ENCODE data around the gene EMP2. TPM values are rescaled to one million over a fixed set of nuclear protein-coding genes. Genes with fewer than 3 reads are reported as not detected.

EMP2 gene
- total and polyA plus RNA-seq, 2 of the 4 experiments (the other 2 are of a cell fraction) = 13.8 to 18.3 TPM

DNA sequence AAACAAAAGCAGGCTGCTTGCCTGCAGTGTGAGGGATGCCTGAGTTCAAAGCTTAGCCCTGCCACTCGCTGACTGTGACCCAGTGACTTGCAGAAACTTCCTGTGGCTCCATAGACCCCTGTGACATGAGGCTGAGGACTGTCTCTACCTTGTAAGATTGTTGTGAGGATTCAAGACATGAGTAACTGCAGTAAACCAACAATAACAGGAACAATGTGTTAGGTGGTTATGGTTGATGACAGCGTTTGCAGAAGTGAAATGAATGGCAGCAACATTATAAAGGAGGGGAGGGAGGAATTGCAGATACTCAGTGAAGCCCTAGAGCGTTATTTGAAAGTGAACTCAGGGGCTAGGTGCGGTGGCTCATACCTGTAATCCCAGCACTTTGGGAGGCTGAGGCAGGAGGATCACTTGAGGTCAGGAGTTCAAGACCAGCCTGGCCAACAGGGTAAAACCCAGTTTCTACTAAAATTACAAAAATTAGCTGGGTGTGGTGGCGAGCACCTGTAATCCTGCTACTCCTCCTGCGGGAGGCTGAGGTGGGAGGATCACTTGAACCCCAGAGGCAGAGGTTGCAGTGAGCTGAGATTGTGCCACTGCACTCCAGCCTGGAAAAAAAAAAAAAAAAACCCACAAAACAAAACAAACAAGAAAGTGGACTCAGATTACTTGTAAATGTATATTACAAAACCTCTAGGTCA, 33.5 kb upstream of the EMP2 start:
- H3K4me1 ChIP-seq (ENCODE audit: control insufficient read depth, insufficient read depth, low read length) = peaks cover 8% of the 10 kb centered on the region
- H3K4ac ChIP-seq (ENCODE audit: low read depth, low read length) = no peak overlapping the region
- H2BK120ac ChIP-seq (ENCODE audit: low read depth, low read length) = no peak overlapping the region
- H3K79me1 ChIP-seq (ENCODE audit: low read depth in 1 of 2, low read length in 2 of 2) = no peaks in the 10 kb centered on the region
- H3K18ac ChIP-seq (ENCODE audit: low read depth, low read length) = no peak overlapping the region
- no peak overlapping the region for H3K56ac ChIP-seq (ENCODE audit: extremely low read depth, insufficient read depth, low read length)
- no peak overlapping the region for H2BK20ac ChIP-seq (ENCODE audit: low read depth, low read length)
- no peak overlapping the region for H4K5ac ChIP-seq (ENCODE audit: low read depth, low read length)
- no peaks in the 10 kb centered on the region for H3K9me1 ChIP-seq (ENCODE audit: insufficient read depth, low read length)
- TF ChIP-seq USF2 (IDR thresholded peaks at IDR 0.05; ENCODE audit: low read depth, low read length) (no peak), CHD1 (IDR thresholded peaks at IDR 0.05; ENCODE audit: low read depth, low read length) (no peak), FOS (IDR thresholded peaks at IDR 0.05; ENCODE audit: low read depth, low read length) (no peak), MXI1 (IDR thresholded peaks at IDR 0.05; ENCODE audit: borderline replicate concordance, low read depth, low read length) (no peak), CTCF (conservative IDR thresholded peaks at IDR 0.05; ENCODE audit: low read depth, low read length) (no peak), NFE2L2 (IDR thresholded peaks at IDR 0.05; ENCODE audit: low read depth, low read length) (no peak), MAFK (IDR thresholded peaks at IDR 0.05; ENCODE audit: low read depth, low read length) (no peak), CEBPB (IDR thresholded peaks at IDR 0.05; ENCODE audit: low read depth, low read length) (no peak), RAD21 (IDR thresholded peaks at IDR 0.05; ENCODE audit: low read length) (no peak)
- H3K27me3 ChIP-seq (ENCODE audit: control insufficient read depth, insufficient read depth, low read length) = peaks cover 5% of the 10 kb centered on the region; the same call in 1 of the 2 replicates
- H2AK5ac ChIP-seq (ENCODE audit: low read depth, low read length) = no peak overlapping the region
- intact Hi-C loops (cut with micrococcal nuclease) (no loop called here), in situ Hi-C loops (cut with MboI; ENCODE audit: low sequenced_read_pairs) (no loop called here), dilution Hi-C loops (cut with HindIII; ENCODE audit: low sequenced_read_pairs, unreplicated experiment) (no loop called here)
- no peak overlapping the region for H2BK15ac ChIP-seq (ENCODE audit: low read depth, low read length)
- BruUV-seq (replicated peaks) = no TSS peak
- no peak overlapping the region for H4K91ac ChIP-seq (ENCODE audit: insufficient read depth, low read depth, low read length)
- ChIA-PET CTCF (no interaction called here), POLR2A (ENCODE audit: unreplicated experiment) (no interaction called here)
- no peak overlapping the region for H2AFZ ChIP-seq (replicated peaks; ENCODE audit: low read length, poor library complexity)
- DNase-seq (no peak), ATAC-seq (ENCODE audit: low read depth) (no peak)
- H3K14ac ChIP-seq (replicated peaks; ENCODE audit: low read depth, low read length) = no peak overlapping the region
- no peak overlapping the region for H2AK9ac ChIP-seq (replicated peaks; ENCODE audit: low read depth, low read length, poor library complexity)
- no peak overlapping the region for H3K27ac ChIP-seq (ENCODE audit: insufficient read depth, low read length)
- H3K23ac ChIP-seq (ENCODE audit: low read depth, low read length) = no peak overlapping the region
- H4K20me1 ChIP-seq (ENCODE audit: insufficient read depth, low read length) = no peaks in the 10 kb centered on the region
- no peaks in the 10 kb centered on the region for H3K9me3 ChIP-seq (ENCODE audit: control insufficient read depth, insufficient read depth, low read length)
- no peak overlapping the region for H3K4me3 ChIP-seq (ENCODE audit: insufficient read depth, low read depth, low read length)
- no peaks in the 10 kb centered on the region for H3K36me3 ChIP-seq (ENCODE audit: control insufficient read depth, insufficient read depth, low read length)
- no peak overlapping the region for H3K9ac ChIP-seq (ENCODE audit: low read depth, low read length)
- H4K8ac ChIP-seq (ENCODE audit: low read depth in 2 of 2, low read length in 2 of 2) = no peak overlapping the region
- no peak overlapping the region for H3K4me2 ChIP-seq (ENCODE audit: low read depth, low read length)
- no CpG with 5 or more reads among the region's 6 CpGs for WGBS, 2 experiments (ENCODE audit: extremely low coverage in 2 of 2, insufficient read length in 1 of 2)
- no peak overlapping the region for H2BK5ac ChIP-seq (ENCODE audit: low read depth, low read length, poor library complexity, severe bottlenecking)
